HCT116 (cell line): ENCODE data around the gene ETDB. TPM values are rescaled to one million over a fixed set of nuclear protein-coding genes. Genes with fewer than 3 reads are reported as not detected.

ENCODE experiments used
- ATAC-seq: fragments of 200-7000 bp; cut with Tn5 transposase; 2 replicates; pipeline ENCODE4 v1.9.1; 2020; ENCODE audit warnings: mild to moderate bottlenecking, moderate library complexity
- BruUV-seq: library from RNA; stranded (reverse); fragments of 400-500 nt; replicated peaks from 2 replicates; lab custom pipeline; 2021; lab: Mats Ljungman, UMichigan
- CTCF ChIA-PET: fragments of 300-600 bp; sonication (Branson Sonifier 250); formaldehyde crosslinking; loops from one replicate; lab custom pipeline; 2021; ENCODE audit warnings: antibody characterized with exemption; lab: Charles Lee
- POLR2A ChIA-PET: fragments of 300-600, 350-600 bp; sonication (Branson Sonifier 250); formaldehyde crosslinking; loops from one replicate; lab custom pipeline; 2021; ENCODE audit warnings: antibody characterized with exemption; lab: Charles Lee
- RAD21 ChIA-PET, 2 experiments: fragments of 300-600 bp; sonication (Branson Sonifier 250); formaldehyde crosslinking; loops; one replicate each; lab custom pipeline; 2023; ENCODE audit warnings: low total read pairs in 2 of 2; ENCODE audit not compliant: uncharacterized antibody in 2 of 2, unreplicated experiment in 2 of 2, low non-redundant PET in 1 of 2; lab: Charles Lee
- DNase-seq: peaks from one replicate; pipeline ENCODE4 v3.0.0-alpha.2; 2010; ENCODE audit warnings: low read depth, low spot score
- H2AFZ ChIP-seq: fragments of 200-600 bp; shearing (Covaris generic), sonication (generic); 2 replicates; pipeline ENCODE4 v1.6.1; 2017; ENCODE audit warnings: low read depth, mixed run types, mixed read lengths, antibody characterized with exemption, low read length; ENCODE audit not compliant: poor library complexity, severe bottlenecking
- H3K27ac ChIP-seq: 2 replicates; pipeline ENCODE4 v1.5.1; 2012; ENCODE audit warnings: low read depth, low read length
- H3K27me3 ChIP-seq: fragments of 200-600 bp; sonication (generic); 2 replicates; pipeline ENCODE4 v1.6.1; 2016; ENCODE audit warnings: mixed run types, low read length, mixed read lengths; ENCODE audit not compliant: insufficient read depth
- H3K36me3 ChIP-seq, 2 experiments: fragments of 200-500 bp in 1 of 2; fragments of 200-600 bp in 1 of 2; sonication (Bioruptor generic) in 1 of 2; sonication (generic) in 1 of 2; 2 replicates each; pipeline versions ENCODE4 v1.5.1 to v1.6.1; 2014 to 2016; ENCODE audit warnings: low read length in 2 of 2, inconsistent platforms in 1 of 2, mixed read lengths in 1 of 2, mixed run types in 1 of 2; ENCODE audit not compliant: insufficient read depth in 2 of 2, control insufficient read depth in 1 of 2
- H3K4me1 ChIP-seq, 2 experiments: fragments of 200-600 bp in 1 of 2; sonication (generic) in 1 of 2; 2 replicates each; pipeline versions ENCODE4 v1.5.1 to v1.6.1; 2012 to 2017; ENCODE audit warnings: low read length in 2 of 2, inconsistent platforms in 1 of 2, mild to moderate bottlenecking in 1 of 2, mixed read lengths in 1 of 2, mixed run types in 1 of 2, moderate library complexity in 1 of 2; ENCODE audit not compliant: insufficient read depth in 2 of 2, control insufficient read depth in 1 of 2
- H3K4me2 ChIP-seq: fragments of 200-600 bp; sonication (generic); 2 replicates; pipeline ENCODE4 v1.6.1; 2017; ENCODE audit warnings: mixed run types, low read length, mixed read lengths
- H3K4me3 ChIP-seq, 2 experiments: fragments of 200-600 bp in 1 of 2; sonication (generic) in 1 of 2; replicated peaks in 1 of 2; 2 replicates each; pipeline ENCODE4 v1.5.1; 2011 to 2016; ENCODE audit warnings: low read length in 2 of 2, control low read depth in 1 of 2, low read depth in 1 of 2, mild to moderate bottlenecking in 1 of 2, mixed read lengths in 1 of 2, mixed run types in 1 of 2
- H3K79me2 ChIP-seq: fragments of 200-600 bp; sonication (generic); 2 replicates; pipeline ENCODE4 v1.6.1; 2017; ENCODE audit warnings: mild to moderate bottlenecking, mixed run types, low read length, moderate library complexity, mixed read lengths; ENCODE audit not compliant: insufficient read depth
- H3K9ac ChIP-seq: fragments of 200-600 bp; sonication (generic); 2 replicates; pipeline ENCODE4 v1.6.1; 2016; ENCODE audit warnings: low read length, mixed read lengths
- H3K9me2 ChIP-seq: fragments of 200-600 bp; sonication (generic), shearing (Covaris generic); 2 replicates; pipeline ENCODE4 v1.6.1; 2017; ENCODE audit warnings: mixed run types, mild to moderate bottlenecking, moderate library complexity; ENCODE audit not compliant: insufficient read depth
- H3K9me3 ChIP-seq, 2 experiments: fragments of 200-500 bp in 1 of 2; fragments of 200-600 bp in 1 of 2; sonication (Bioruptor generic) in 1 of 2; sonication (generic) in 1 of 2; 2 replicates each; pipeline ENCODE4 v1.6.1; 2014 to 2017; ENCODE audit warnings: low read length in 2 of 2, mixed read lengths in 2 of 2, inconsistent platforms in 1 of 2, low read depth in 1 of 2, mild to moderate bottlenecking in 1 of 2, mixed run types in 1 of 2, moderate library complexity in 1 of 2; ENCODE audit not compliant: control insufficient read depth in 1 of 2, insufficient read depth in 1 of 2
- H4K20me1 ChIP-seq: fragments of 200-600 bp; sonication (generic), shearing (Covaris generic); 2 replicates; pipeline ENCODE4 v1.6.1; 2017; ENCODE audit warnings: mixed run types, mild to moderate bottlenecking, moderate library complexity; ENCODE audit not compliant: insufficient read depth
- CBX3 ChIP-seq: IDR thresholded peaks from 2 replicates; pipeline ENCODE4 v1.6.1; 2012; ENCODE audit warnings: low read depth
- CEBPB ChIP-seq: IDR thresholded peaks from 2 replicates; pipeline ENCODE4 v1.6.1; 2012; ENCODE audit warnings: low read depth
- EZH2 ChIP-seq: fragments of 200-600 bp; sonication (generic); IDR thresholded peaks from 2 replicates; pipeline ENCODE4 v1.6.1; 2017; ENCODE audit warnings: antibody characterized with exemption, mixed run types
- EZH2phosphoT487 ChIP-seq: fragments of 200-600 bp; IDR thresholded peaks from 2 replicates; pipeline ENCODE4 v1.6.1; 2018; ENCODE audit warnings: antibody characterized with exemption, borderline replicate concordance
- FOSL1 ChIP-seq: IDR thresholded peaks from 2 replicates; pipeline ENCODE4 v1.6.1; 2012; ENCODE audit warnings: low read depth
- JUND ChIP-seq: IDR thresholded peaks from 2 replicates; pipeline ENCODE4 v1.6.1; 2012
- POLR2A ChIP-seq: IDR thresholded peaks from 2 replicates; pipeline ENCODE4 v1.7.0; 2011; ENCODE audit warnings: borderline replicate concordance; ENCODE audit not compliant: insufficient read depth, insufficient read length; ENCODE audit errors: extremely low read depth
- POLR2AphosphoS5 ChIP-seq: IDR thresholded peaks from 2 replicates; pipeline ENCODE4 v1.6.1; 2011; ENCODE audit warnings: mild to moderate bottlenecking, low read depth, low read length, moderate library complexity
- SIN3A ChIP-seq: IDR thresholded peaks from 2 replicates; pipeline ENCODE4 v1.6.1; 2012; ENCODE audit warnings: low read depth
- SP1 ChIP-seq: IDR thresholded peaks from 2 replicates; pipeline ENCODE4 v1.6.1; 2012; ENCODE audit warnings: low read depth
- SRF ChIP-seq: IDR thresholded peaks from 2 replicates; pipeline ENCODE4 v1.6.1; 2012; ENCODE audit warnings: low read depth
- TCF7L2 ChIP-seq: IDR thresholded peaks from 2 replicates; pipeline ENCODE4 v1.7.0; 2011; ENCODE audit warnings: borderline replicate concordance, inconsistent platforms; ENCODE audit not compliant: insufficient read depth, insufficient read length; ENCODE audit errors: extremely low read depth
- YY1 ChIP-seq: IDR thresholded peaks from 2 replicates; pipeline ENCODE4 v1.6.1; 2011; ENCODE audit warnings: low read length, low read depth, moderate library complexity, mild to moderate bottlenecking; ENCODE audit not compliant: insufficient replicate concordance; ENCODE audit errors: extremely low read depth
- ZNF274 ChIP-seq: fragments of 200-500 bp; sonication (Bioruptor generic); IDR thresholded peaks from 2 replicates; pipeline ENCODE4 v1.6.1; 2014; ENCODE audit warnings: mild to moderate bottlenecking, low read depth, low read length, inconsistent platforms
- intact Hi-C: fragments of 100-400 bp; cut with micrococcal nuclease; formaldehyde crosslinking; loops from 2 replicates; pipeline ENCODE4 v1.10.0; 2022
- total RNA-seq: library from RNA; stranded (reverse); gene quantifications from one replicate; pipeline ENCODE4 v1.2.1, GENCODE V29; 2021; ENCODE audit not compliant: unreplicated experiment
- TF ChIP-seq, protein P1 (sequence below): IDR thresholded peaks from 2 replicates; pipeline ENCODE4 v1.6.1; 2012; ENCODE audit warnings: low read depth
- TF ChIP-seq, protein P2 (sequence below): IDR thresholded peaks from 2 replicates; pipeline ENCODE4 v1.6.1; 2012

ETDB gene
- total RNA-seq, 1 experiment from 2014 or later, result not detected

DNA sequence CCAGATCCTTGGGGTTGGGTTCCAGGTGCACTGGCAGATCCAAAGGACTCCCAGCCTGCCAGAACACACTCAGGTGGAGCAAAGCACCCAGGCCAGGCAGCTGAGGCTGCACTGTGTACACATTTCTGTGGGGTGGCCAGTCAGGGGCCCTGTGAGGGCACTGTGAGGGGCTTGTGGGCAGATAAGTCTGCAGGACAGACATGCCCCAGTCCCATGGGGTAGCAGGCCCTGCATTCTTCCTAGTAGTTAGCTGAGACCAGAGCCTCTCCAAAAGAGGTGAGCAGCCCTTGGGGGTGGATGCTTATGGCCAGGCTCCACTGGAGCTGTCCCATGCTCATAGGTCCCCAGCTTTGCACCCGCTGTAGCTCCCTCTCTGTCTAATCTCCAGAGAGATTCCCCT lies 7.6 kb downstream of the ETDB start:
- Histone ChIP-seq H3K9me3 (no peaks in the 10 kb centered on the region), H3K4me3 (no peak overlapping the region), H3K27ac (no peak overlapping the region), H3K27me3 (0 out of 2 replicates have a peak, but pooled peaks cover 3% of the 10 kb centered on the region), H3K4me2 (no peak overlapping the region), H2AFZ (no peak overlapping the region), H3K9me2 (no peaks in the 10 kb centered on the region), H3K9ac (no peak overlapping the region), H3K36me3 (no peaks in the 10 kb centered on the region), H3K4me1 (no peaks in the 10 kb centered on the region), H3K79me2 (no peaks in the 10 kb centered on the region), H4K20me1 (no peaks in the 10 kb centered on the region)
- ChIA-PET RAD21 (interaction anchor here in 1 of 2 experiments (0.8 kb wide), 1 partner anchor 73 kb away, joined by 4 read pairs; no protein-coding TSS in a partner anchor), POLR2A (no interaction called here), CTCF (interaction anchor here (2.0 kb wide), 2 partner anchors 26 to 73 kb away, joined by 9 to 19 read pairs; no protein-coding TSS in a partner anchor)
- no TSS peak for BruUV-seq
- ATAC-seq (no peak; the same call in 1 of the 2 replicates), DNase-seq (no peak)
- intact Hi-C loops, result loop anchor here (1.0 kb wide), 1 partner anchor 74 kb away; no protein-coding TSS in a partner anchor
- TF ChIP-seq, protein P1, sequence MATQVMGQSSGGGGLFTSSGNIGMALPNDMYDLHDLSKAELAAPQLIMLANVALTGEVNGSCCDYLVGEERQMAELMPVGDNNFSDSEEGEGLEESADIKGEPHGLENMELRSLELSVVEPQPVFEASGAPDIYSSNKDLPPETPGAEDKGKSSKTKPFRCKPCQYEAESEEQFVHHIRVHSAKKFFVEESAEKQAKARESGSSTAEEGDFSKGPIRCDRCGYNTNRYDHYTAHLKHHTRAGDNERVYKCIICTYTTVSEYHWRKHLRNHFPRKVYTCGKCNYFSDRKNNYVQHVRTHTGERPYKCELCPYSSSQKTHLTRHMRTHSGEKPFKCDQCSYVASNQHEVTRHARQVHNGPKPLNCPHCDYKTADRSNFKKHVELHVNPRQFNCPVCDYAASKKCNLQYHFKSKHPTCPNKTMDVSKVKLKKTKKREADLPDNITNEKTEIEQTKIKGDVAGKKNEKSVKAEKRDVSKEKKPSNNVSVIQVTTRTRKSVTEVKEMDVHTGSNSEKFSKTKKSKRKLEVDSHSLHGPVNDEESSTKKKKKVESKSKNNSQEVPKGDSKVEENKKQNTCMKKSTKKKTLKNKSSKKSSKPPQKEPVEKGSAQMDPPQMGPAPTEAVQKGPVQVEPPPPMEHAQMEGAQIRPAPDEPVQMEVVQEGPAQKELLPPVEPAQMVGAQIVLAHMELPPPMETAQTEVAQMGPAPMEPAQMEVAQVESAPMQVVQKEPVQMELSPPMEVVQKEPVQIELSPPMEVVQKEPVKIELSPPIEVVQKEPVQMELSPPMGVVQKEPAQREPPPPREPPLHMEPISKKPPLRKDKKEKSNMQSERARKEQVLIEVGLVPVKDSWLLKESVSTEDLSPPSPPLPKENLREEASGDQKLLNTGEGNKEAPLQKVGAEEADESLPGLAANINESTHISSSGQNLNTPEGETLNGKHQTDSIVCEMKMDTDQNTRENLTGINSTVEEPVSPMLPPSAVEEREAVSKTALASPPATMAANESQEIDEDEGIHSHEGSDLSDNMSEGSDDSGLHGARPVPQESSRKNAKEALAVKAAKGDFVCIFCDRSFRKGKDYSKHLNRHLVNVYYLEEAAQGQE, result no peak
- TF ChIP-seq CBX3 (no peak), EZH2 (no peak), ZNF274 (no peak), SP1 (no peak), JUND (no peak), YY1 (no peak), CEBPB (no peak), FOSL1 (no peak), TCF7L2 (no peak), EZH2phosphoT487 (no peak), POLR2A (no peak), POLR2AphosphoS5 (no peak), SIN3A (no peak), SRF (no peak)
- TF ChIP-seq, protein P2, sequence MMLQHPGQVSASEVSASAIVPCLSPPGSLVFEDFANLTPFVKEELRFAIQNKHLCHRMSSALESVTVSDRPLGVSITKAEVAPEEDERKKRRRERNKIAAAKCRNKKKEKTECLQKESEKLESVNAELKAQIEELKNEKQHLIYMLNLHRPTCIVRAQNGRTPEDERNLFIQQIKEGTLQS, result no peak
